GM18505 (cell line): ENCODE results near the gene MAOA.
"Not testable (repeated sequence)": the region's sequence is repeated elsewhere in the genome, so short reads cannot be mapped to it uniquely, and the experiment has no call there.

Experiments used
- ATAC-seq: cut with Tn5 transposase; IDR thresholded peaks from one replicate; pipeline ENCODE4 v1.9.1; 2021; ENCODE audit not compliant: unreplicated experiment
- POLR2A ChIP-seq: IDR thresholded peaks from 4 replicates; pipeline ENCODE4 v1.6.1; 2011; ENCODE audit warnings: borderline replicate concordance; ENCODE audit not compliant: insufficient read depth, insufficient read length; ENCODE audit errors: extremely low read depth

The MAOA gene

GRCh38 chrX:43643662-43644061 lies 12.4 kb upstream of the MAOA start:
- no peak for TF ChIP-seq POLR2A
- ATAC-seq = no peak

- no peak for TF ChIP-seq POLR2A
- no peak for ATAC-seq
These were observed 11.9 kb upstream of the MAOA start for GRCh38 chrX:43644124-43644701.

DNA sequence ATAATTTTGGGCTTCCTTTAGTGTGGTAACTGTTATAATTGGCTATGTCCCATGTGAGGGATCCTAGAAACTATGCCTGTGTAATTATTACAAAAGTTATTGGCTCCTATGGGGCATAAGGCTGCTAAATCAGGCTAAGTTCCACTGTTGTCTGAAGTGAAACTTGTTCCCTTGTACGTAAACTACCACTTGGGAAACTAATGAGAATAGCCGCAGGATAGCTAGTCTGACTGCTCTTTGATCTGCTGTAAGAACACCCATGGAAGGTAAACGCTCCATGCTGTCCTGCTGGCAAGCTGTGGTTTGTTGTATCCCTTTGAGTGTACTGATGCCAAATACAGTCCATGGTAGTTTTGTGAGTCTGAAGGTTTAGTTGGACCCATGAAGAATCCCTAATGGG lies 9.3 kb upstream of the MAOA start:
- TF ChIP-seq POLR2A = no peak
- ATAC-seq = no peak

DNA sequence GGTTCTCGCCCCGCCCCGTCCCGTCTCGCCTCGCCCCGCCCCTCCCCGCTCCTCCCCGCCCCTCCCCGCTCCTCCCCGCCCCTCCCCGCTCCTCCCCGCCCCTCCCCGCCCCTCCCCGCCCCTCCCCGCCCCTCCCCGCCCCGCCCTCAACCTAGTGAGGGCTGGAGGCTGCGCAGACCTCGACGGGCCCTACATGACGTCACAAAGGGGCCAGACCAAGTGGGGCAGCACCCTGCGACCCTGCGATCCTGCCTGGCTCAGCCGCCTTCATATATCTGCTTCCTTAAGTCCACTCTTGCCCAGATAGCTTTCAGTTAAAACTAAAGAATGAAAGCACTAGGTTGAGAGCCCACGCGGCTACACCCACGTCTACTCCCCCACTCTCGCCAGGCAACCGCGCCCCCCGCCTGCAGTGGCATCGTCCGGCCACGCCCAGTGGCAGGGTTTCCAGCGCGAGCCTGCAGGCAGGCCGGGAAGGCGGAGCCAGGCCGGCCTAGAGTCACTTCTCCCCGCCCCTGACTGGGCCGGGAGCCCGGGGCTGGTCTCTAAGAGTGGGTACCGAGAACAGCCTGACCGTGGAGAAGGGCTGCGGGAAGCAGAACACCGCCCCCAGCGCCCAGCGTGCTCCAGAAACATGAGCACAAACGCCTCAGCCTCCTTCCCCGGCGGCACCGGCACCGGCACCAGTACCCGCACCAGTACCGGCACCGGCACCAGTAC lies 1.5 kb upstream of the MAOA start:
- no peak for TF ChIP-seq POLR2A
- peak; percentile 98 for ATAC-seq

DNA sequence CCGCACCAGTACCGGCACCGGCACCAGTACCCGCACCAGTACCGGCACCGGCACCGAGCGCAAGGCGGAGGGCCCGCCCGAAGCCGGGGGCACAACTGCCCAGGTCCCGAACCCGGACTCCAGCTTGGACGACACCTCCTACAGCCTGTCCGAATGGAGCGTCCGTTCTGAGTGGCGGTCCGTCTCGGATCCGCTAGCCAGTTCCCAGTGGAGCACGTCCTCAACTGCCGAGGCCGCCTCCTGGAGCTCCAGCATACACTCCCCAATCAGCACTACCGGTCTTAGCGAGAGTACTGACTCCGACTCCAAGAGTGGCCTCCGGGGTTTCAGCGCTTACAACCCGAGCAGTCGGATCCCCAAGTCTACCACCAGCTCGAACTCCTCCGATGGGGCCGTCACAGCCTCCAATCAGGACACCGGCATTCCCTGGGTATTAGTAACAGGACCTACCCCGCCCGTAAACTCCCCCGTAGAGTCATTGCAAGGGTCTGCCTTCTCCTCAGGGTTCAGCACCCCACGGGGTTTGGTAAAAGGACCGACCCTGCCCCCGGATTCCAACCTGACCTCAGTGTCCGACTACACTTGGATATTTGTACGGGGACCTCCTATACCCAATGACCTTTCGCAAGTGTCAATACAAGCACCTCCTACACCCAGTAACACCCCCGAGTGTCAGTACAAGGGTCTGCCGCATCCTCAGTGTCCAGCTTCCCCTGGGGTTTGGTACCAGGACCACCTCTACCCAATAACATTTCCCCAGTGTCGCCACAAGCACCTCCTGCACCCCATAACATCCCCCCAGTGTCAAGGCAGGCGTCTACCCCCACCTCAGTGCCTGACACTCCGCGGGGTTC lies 721 bp upstream of the MAOA start:
- TF ChIP-seq POLR2A = no peak
- no peak for ATAC-seq

GRCh38 chrX:43657671-43658070 lies 1.6 kb downstream of the MAOA start:
- no peak for ATAC-seq

GRCh38 chrX:43661521-43662240 lies 5.6 kb downstream of the MAOA start:
- TF ChIP-seq POLR2A = no peak

More at GRCh38 chrX:43657671-43658070, 1.6 kb downstream of the MAOA start:
- TF ChIP-seq POLR2A = no peak

GRCh38 chrX:43663173-43663572 lies 7.1 kb downstream of the MAOA start:
- no peak for ATAC-seq
- no peak for TF ChIP-seq POLR2A

More at GRCh38 chrX:43661521-43662240, 5.6 kb downstream of the MAOA start:
- ATAC-seq = no peak

GRCh38 chrX:43664258-43664657 lies 8.2 kb downstream of the MAOA start:
- ATAC-seq = no peak
- no peak for TF ChIP-seq POLR2A

DNA sequence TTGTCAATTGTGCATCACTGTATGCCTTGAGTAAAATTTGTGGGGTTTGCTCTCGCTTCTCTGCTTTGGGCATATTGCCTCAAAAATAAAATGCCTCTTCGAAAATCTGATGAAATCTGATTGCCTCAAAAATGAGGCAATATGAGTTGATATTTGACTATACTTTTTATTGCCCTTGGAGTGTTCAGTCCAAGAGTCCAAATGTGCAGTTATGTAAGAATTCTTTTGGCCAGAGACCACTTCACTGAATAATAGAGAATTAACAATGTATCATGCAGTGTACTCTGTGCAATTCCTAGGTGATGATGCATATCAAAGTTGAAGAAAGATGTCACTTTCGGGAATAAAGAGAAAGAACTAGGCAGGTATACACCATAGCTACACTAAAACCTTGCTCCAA lies 8.6 kb downstream of the MAOA start:
- no peak for ATAC-seq
- no peak for TF ChIP-seq POLR2A

DNA sequence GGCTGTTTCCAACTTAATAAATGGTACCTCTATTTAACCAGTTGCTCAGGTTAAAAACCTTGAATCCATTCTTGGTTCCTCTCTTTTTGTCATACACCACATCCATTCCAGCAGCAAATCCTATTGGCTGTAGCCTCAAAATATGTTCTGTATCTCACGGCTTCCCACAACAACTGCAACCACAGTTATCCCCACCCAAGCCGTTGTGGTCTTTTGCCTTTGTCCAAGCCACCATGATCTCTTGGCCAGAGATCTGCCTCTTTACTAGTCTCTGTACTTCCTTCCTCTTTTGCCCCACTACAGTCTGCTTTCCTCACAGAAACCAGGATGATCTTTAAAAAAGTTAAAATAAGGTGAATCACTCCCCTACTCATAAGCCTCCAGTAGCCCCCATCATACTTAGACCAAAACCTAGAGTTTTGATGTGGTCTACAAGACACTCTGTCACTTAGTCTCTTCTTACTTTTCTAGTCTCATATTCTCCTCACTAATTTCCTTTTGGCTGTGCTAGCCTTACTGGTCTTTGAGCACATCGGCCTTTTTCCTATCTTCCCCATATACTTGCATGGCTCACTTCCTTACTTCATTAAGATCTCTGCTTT lies 10.3 kb downstream of the MAOA start:
- TF ChIP-seq POLR2A = no peak

GRCh38 chrX:43675965-43676628 lies 20.0 kb downstream of the MAOA start:
- not testable (repeated sequence) for ATAC-seq

More for the DNA sequence above, 10.3 kb downstream of the MAOA start:
- no peak for ATAC-seq
